GM19328 (cell line): Measurements from ENCODE around the gene ZNF770.

Experiments used
- ATAC-seq: cut with Tn5 transposase; IDR thresholded peaks from one replicate; pipeline ENCODE4 v1.9.1; 2021; ENCODE audit warnings: mild to moderate bottlenecking, moderate library complexity; ENCODE audit not compliant: unreplicated experiment

The ZNF770 gene

GRCh38 chr15:34988027-34988902 lies at the start of gene ZNF770:
Gene ZNF770 (minus strand): TSS chr15:34988287. CDS start chr15:34983434, 4,853 bp downstream.
- peak; percentile 71 for ATAC-seq

- no peak for ATAC-seq
Observed at GRCh38 chr15:35028235-35028984, 40.3 kb upstream of the ZNF770 start.

GRCh38 chr15:35023804-35024203 lies 35.7 kb upstream of the ZNF770 start:
- ATAC-seq = no peak

- ATAC-seq = no peak
Observed at GRCh38 chr15:35020974-35021373, 32.9 kb upstream of the ZNF770 start.

DNA sequence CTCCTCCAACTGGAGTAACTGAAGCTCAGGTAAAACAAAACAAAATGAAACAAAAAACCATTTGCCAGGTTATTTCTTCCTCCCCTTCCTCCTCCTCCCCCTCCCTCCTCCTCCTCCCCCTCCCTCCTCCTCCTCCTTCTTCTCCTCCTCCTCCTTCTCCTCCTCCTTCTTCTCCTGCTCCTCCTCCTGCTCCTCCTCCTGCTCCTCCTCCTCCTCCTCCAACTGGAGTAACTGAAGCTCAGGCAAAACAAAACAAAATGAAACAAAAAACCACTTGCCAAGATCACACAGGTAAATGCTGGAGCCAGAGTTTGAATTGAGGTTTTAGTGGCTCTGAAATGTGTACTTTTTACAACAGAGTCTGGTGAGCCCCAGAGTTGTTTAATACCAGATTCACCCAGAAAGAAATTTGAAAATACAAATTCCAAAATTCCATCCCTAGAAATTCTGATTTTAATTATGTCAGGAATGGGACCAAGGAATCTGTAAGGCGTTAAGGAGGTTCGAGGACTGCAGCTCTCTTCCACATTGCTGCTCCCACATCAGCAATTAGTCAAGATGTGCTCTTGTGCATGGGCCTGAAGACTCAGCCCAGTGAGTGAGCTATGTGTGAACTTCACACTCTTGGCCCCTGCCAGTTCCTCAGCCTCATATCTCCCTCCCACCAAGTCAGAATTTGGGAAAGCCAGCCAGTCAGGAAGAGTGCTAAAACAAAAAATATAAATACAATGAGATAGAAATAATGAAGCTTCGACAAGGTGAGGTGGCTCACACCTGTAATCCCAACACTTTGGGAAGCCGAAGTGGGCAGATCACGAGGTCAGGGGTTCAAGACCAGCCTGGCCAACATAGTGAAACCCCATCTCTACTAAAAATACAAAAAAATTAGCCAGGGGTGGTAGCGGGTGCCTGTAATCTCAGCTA lies 31.6 kb upstream of the ZNF770 start:
- ATAC-seq = no peak

DNA sequence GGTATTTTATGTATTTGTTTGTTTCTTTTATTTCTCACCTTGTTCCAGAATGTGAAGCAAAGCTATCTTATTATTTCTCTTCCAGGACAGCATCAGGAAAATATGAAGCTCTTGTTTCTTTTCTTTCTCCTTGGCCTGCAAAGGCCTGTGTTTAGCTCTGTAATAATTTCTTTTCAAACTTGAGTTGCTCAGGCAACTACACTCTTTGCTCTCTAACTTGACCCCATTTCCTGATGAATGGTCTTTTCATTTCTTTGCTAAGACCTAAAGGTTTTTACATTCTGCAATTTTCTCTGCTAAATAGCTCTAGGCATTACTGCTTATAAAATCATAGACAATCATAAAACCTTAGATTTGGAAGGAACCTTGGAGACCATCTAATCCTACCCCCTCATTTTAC lies 26.2 kb upstream of the ZNF770 start:
- ATAC-seq = no peak

DNA sequence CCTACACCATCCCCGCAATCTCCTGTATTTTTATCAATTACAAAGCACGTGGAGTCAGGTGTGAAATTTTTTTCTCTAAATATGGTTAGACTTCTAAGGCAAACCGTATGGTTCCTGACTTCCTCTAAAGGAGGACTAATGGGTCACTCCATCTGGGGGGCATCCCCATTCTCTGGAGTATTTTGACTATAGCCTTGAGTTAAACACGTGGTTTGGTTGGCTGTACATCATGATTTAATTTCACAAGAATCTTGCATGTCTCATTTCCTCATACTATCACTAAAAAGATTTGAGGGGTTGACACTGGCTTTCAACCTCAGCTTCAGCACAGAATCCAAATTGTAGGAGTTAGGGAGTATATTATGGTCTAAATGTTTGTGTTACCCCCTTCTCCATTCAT lies 25.3 kb upstream of the ZNF770 start:
- ATAC-seq = no peak

- no peak for ATAC-seq
Observed at GRCh38 chr15:35007397-35007796, 19.3 kb upstream of the ZNF770 start.

DNA sequence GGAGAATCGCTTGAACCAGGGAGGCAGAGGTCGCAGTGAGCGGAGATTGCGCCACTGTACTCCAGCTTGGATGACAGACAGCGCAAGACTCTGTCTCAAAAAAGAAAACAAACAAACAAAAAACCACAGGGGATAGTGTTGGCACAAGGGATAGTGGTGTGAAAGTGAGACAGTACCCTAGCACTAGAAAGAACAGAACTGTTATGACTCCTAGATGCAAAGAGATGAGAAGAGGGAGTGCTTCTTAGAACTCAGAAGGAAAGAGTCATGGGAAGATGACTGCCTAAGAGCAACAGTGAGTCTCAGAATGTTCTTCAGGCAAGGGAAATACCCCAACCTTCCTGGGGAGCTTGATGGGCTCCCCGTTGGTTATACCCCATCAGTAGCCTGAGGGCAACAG lies 17.8 kb upstream of the ZNF770 start:
- ATAC-seq = no peak

GRCh38 chr15:35003928-35004327 lies 15.8 kb upstream of the ZNF770 start:
- no peak for ATAC-seq

- no peak for ATAC-seq
Observed at GRCh38 chr15:35000511-35000910, 12.4 kb upstream of the ZNF770 start.

DNA sequence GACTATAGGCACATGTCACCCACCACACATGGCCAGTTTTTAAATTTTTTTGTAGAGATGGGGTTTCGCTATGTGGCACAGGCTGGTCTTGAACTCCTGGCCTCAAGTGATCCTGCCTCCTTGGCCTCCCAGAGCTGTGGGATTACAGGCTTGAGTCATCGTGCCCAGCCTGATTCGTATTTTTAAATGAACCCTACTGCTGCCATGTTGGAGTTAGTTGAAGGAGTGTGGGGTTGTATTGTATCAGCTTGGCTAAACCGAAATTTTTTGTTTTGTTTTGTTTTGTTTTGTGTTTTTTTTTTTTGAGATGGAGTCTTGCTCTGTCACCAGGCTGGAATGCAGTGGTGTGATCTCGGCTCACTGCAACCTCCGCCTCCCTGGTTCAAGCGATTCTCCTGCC lies 11.8 kb upstream of the ZNF770 start:
- ATAC-seq = no peak

- no peak for ATAC-seq
Observed at GRCh38 chr15:34994925-34995324, 6.8 kb upstream of the ZNF770 start.

DNA sequence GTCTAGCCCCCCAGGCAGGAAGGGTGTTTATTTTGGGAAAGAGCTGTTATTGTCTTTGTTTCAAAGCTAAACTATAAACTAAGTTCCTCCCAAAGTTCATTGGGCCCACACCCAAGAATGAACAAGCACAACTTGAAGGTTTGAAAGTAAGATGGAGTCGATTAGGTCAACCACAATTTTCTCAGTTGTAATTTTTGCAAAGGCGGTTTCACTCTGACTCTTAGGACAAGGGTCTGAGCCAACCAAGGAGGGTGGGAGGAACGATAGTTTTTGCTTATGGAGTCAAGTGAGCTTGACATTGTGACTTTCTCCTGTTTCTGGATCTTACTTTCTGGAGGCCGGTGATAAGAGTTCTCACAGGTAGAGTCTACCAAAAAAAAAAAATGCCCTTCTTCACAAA lies 5.8 kb upstream of the ZNF770 start:
- ATAC-seq = peak; percentile 85

DNA sequence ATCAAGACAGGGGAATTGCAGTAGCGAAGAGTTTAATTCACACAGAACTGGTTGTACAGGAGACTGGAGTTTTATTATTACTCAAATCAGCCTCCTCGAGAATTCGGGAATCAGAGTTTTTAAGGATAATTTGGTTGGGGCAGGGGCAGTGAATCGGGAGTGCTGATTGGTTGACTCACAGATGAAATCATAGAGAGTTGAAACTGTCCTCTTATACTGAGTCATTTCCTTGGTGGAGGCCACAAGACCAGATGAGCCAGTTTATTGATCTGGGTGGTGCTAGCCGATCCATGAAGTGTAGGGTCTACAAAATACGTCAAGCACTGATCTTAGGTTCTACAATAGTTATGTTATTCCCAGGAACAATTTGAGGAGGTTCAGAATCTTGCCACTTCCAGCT lies 5.3 kb upstream of the ZNF770 start:
- no peak for ATAC-seq

DNA sequence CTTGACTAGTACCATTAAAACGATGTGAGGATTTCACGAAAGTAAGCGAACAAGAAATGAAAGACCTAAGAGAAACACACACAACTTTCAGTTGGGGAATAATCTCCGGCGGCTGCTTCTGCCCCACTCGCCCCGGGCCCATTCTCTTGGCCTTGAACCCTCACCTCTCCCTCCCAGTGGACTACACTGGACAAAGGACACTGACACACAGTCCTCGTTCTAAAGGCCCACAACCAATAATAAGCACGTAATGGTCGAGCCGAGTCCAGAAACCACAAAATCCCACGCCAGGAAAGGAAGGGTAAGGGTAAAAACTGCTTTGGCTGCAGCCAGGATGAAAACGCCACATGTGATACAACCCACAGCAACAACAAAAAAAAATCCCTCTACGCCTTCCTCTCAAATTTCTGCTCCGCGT lies 469 bp downstream of the ZNF770 start:
- no peak for ATAC-seq

DNA sequence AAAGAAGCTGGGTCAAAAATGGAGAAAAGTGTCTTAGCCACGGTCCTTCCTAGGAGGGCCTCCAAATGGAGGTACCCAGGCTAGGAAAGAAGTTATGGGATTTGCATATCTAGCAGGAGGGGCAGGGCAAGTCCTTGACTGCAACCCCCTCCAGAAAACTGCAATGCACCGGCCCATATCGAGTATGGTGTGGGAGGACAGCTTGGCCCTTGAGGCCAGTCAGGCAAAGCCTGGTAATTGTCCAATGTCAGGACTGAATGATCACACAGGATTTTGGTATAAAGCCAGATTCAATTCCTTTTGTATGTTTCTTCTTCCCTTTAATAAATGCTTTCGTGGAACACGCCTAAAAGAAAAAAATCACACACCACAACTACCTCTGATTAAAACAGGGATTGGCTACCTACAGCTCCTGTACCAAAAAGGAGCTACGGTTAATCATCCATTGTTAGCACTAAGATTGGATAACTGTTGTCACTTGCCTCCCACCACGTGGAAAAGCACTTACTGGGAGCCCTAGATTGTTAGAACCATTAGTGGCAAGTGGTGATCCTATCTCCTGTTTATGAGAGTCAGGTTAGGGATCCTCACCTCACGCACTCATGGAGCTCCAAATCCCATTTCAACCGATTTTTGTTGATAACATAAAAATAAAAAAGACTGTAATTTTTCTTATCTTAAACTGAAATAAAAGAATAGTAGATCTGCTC lies 1.2 kb downstream of the ZNF770 start:
- ATAC-seq = no peak

DNA sequence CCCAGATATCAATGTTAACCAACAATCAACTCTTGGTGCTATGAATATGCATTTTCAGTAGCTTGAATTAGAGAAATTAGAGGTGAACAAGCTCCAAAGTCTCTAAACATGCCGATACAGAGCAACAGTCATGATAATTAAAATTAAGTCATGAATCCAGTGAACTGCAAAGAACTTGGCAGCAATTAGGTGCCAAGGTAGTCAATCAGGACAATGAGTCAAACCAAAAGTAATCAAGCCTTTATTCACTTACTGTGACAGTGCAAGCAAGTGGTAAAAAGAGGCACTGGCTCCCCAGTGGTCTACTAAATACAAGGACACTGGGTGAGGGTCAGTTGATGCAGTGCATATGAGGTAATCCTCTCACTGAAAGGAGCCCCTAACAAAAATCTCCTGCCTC lies 1.8 kb downstream of the ZNF770 start:
- no peak for ATAC-seq

GRCh38 chr15:34984889-34985630 lies 3.0 kb downstream of the ZNF770 start:
- ATAC-seq = no peak

- no peak for ATAC-seq
Observed at GRCh38 chr15:34976743-34977142, 11.3 kb downstream of the ZNF770 start.
